K562 (cell line): Measurements from ENCODE around the gene PSMC3IP. TPM values are rescaled to one million over a fixed set of nuclear protein-coding genes. Genes with fewer than 3 reads are reported as not detected.

Source experiments
- BRD4 ChIP-seq: fragments of 200-600 bp; sonication (generic); IDR thresholded peaks from 2 replicates; pipeline ENCODE4 v1.6.1; 2017; ENCODE audit warnings: inconsistent platforms
- CBFB ChIP-seq: sonication (generic); formaldehyde crosslinking; IDR thresholded peaks from 2 replicates; pipeline ENCODE4 v1.4.0; 2020; ENCODE audit warnings: mild to moderate bottlenecking, missing genetic modification reagents
- CTCF ChIP-seq, 3 experiments: IDR thresholded peaks in 2 of 3; conservative IDR thresholded peaks in 1 of 3; 2 replicates each; pipeline ENCODE4 v1.5.1; 2011 to 2012; ENCODE audit warnings: low read length in 3 of 3, mild to moderate bottlenecking in 3 of 3, control low read depth in 2 of 3, improper control_type of control experiment in 1 of 3, inconsistent platforms in 1 of 3, low read depth in 1 of 3, mixed read lengths in 1 of 3, moderate library complexity in 1 of 3; ENCODE audit not compliant: insufficient read depth in 2 of 3
- E2F6 ChIP-seq, 2 experiments: IDR thresholded peaks; 2 replicates each; pipeline ENCODE4 v1.6.1; 2011; ENCODE audit warnings: borderline replicate concordance in 1 of 2, control low read depth in 1 of 2, low read depth in 1 of 2, low read length in 1 of 2, mild to moderate bottlenecking in 1 of 2, mixed read lengths in 1 of 2, moderate library complexity in 1 of 2; ENCODE audit not compliant: insufficient read depth in 1 of 2, insufficient read length in 1 of 2, poor library complexity in 1 of 2, severe bottlenecking in 1 of 2; ENCODE audit errors: extremely low read depth in 1 of 2
- EWSR1 ChIP-seq: fragments of 450-650 bp; IDR thresholded peaks from 2 replicates; pipeline ENCODE4 v1.6.1; 2018; ENCODE audit warnings: borderline replicate concordance, mild to moderate bottlenecking, low read depth, moderate library complexity; ENCODE audit not compliant: partially characterized antibody
- FOXJ3 ChIP-seq: sonication (generic); formaldehyde crosslinking; IDR thresholded peaks from 2 replicates; pipeline ENCODE4 v1.4.0; 2020; ENCODE audit warnings: mild to moderate bottlenecking, missing genetic modification reagents
- FOXK2 ChIP-seq, 2 experiments: fragments of 450-650 bp; IDR thresholded peaks in 1 of 2; conservative IDR thresholded peaks in 1 of 2; 2 replicates each; pipeline ENCODE4 v1.6.1; 2016; ENCODE audit warnings: low read depth in 2 of 2, mild to moderate bottlenecking in 1 of 2
- HBP1 ChIP-seq: fragments of 450-650 bp; formaldehyde crosslinking; IDR thresholded peaks from 2 replicates; pipeline ENCODE4 v1.4.0; 2022; ENCODE audit warnings: missing genetic modification characterization
- KDM2B ChIP-seq: fragments of 250-450 bp; sonication (Bioruptor Pico); IDR thresholded peaks from 2 replicates; pipeline ENCODE4 v1.8.0; 2021; ENCODE audit warnings: mild to moderate bottlenecking, moderate library complexity
- KLF16 ChIP-seq: IDR thresholded peaks from 2 replicates; pipeline ENCODE4 v1.6.1; 2016; ENCODE audit warnings: antibody characterized with exemption
- MAZ ChIP-seq, 2 experiments: fragments of 450-650 bp in 1 of 2; sonication (generic) in 1 of 2; formaldehyde crosslinking; IDR thresholded peaks in 1 of 2; conservative IDR thresholded peaks in 1 of 2; 2 replicates each; pipeline versions ENCODE4 v1.4.0 to v1.5.0; 2020; ENCODE audit warnings: mild to moderate bottlenecking in 1 of 2, missing genetic modification reagents in 1 of 2
- MECOM ChIP-seq: fragments of 250-450 bp; sonication (Bioruptor Pico); IDR thresholded peaks from 2 replicates; pipeline ENCODE4 v1.8.0; 2022; ENCODE audit warnings: inconsistent platforms
- MTA1 ChIP-seq: fragments of 450-650 bp; IDR thresholded peaks from 2 replicates; pipeline ENCODE4 v1.6.1; 2017; ENCODE audit warnings: borderline replicate concordance
- PKNOX1 ChIP-seq: fragments of 450-650 bp; IDR thresholded peaks from 2 replicates; pipeline ENCODE4 v1.6.1; 2016
- POLR2B ChIP-seq: fragments of 450-650 bp; IDR thresholded peaks from 2 replicates; pipeline ENCODE4 v1.6.1; 2018; ENCODE audit warnings: low read depth; ENCODE audit not compliant: partially characterized antibody
- SNIP1 ChIP-seq: fragments of 450-650 bp; IDR thresholded peaks from 2 replicates; pipeline ENCODE4 v1.7.1; 2017; ENCODE audit warnings: low read depth, mild to moderate bottlenecking
- VEZF1 ChIP-seq: fragments of 200-800 bp; sonication (Bioruptor generic); IDR thresholded peaks from 2 replicates; pipeline ENCODE4 v1.6.1; 2017; ENCODE audit warnings: missing genetic modification characterization, missing compliant biosample characterization
- ZNF212 ChIP-seq: fragments of 450-650 bp; formaldehyde crosslinking; IDR thresholded peaks from 2 replicates; pipeline ENCODE4 v1.4.0; 2020; ENCODE audit warnings: mild to moderate bottlenecking
- ZNF232 ChIP-seq: sonication (generic); formaldehyde crosslinking; IDR thresholded peaks from 2 replicates; pipeline ENCODE4 v1.8.0; 2022; ENCODE audit warnings: mild to moderate bottlenecking, missing genetic modification reagents
- ZNF354B ChIP-seq: fragments of 250-450 bp; sonication (Bioruptor Pico); IDR thresholded peaks from 2 replicates; pipeline ENCODE4 v1.4.0; 2020
- ZNF408 ChIP-seq: fragments of 250-450 bp; sonication (Bioruptor Pico); IDR thresholded peaks from 2 replicates; pipeline ENCODE4 v1.4.0; 2020; ENCODE audit warnings: low read depth, mild to moderate bottlenecking, moderate library complexity
- ZNF586 ChIP-seq: fragments of 450-650 bp; formaldehyde crosslinking; conservative IDR thresholded peaks from 2 replicates; pipeline ENCODE4 v1.4.0; 2020; ENCODE audit warnings: mild to moderate bottlenecking, moderate library complexity
- polyA plus RNA-seq, 8 experiments: library from polyadenylated mRNA; depleted of rRNA in 4 of 8; stranded (reverse) in 5 of 8; unstranded in 3 of 8; fragments of >200 nt; fragmentation: Nextera tagmentation in 2 of 8; fragmentation: Illumina TruSeq in 1 of 8; extraction: Ambion mirVana in 2 of 8; extraction: Trizol in 1 of 8; gene quantifications; 2 replicates each; pipeline versions ENCODE4 v1.2.1 to v1.2.3, GENCODE V29; 2011 to 2014; ENCODE audit warnings: inconsistent platforms in 1 of 8, missing spikeins in 1 of 8
- total RNA-seq, 7 experiments: library from RNA; depleted of rRNA in 6 of 7; stranded (reverse); fragments of >200 nt in 6 of 7; fragmentation: Illumina TruSeq in 2 of 7; extraction: Trizol in 2 of 7; gene quantifications; 2 replicates each; pipeline versions ENCODE4 v1.2.1 to v1.2.3, GENCODE V29; 2011 to 2021; ENCODE audit warnings: low replicate concordance in 1 of 7

Gene PSMC3IP
- total and polyA plus RNA-seq, 9 of the 15 experiments (the other 6 are each of a cell fraction or from before 2014, with no cell fraction given), result 13.8 to 65.6 (median 32.8) TPM

GRCh38 chr17:42618442-42619150 lies 41.1 kb upstream of the PSMC3IP start (continued):
- TF ChIP-seq FOXJ3 (CRISPR knock-in tag) (no peak), CTCF (IDR thresholded peaks at IDR 0.05 in 2 of 3, conservative IDR thresholded peaks at IDR 0.05 in 1 of 3; ENCODE audit: insufficient read depth in 2 of 3, low read depth in 1 of 3, low read length in 3 of 3) (peak; percentile 65 to 93 (median 87)), KLF16 (peak; percentile 52; the same call in 1 of the 2 replicates), ZNF354B (CRISPR knock-in tag) (no peak), BRD4 (no peak), FOXK2 (conservative IDR thresholded peaks at IDR 0.05 in 1 of 2, IDR thresholded peaks at IDR 0.05 in 1 of 2; ENCODE audit: low read depth in 2 of 2) (no peak), ZNF212 (CRISPR knock-in tag) (no peak), CBFB (CRISPR knock-in tag) (no peak), ZNF232 (CRISPR knock-in tag) (no peak), MAZ (CRISPR knock-in tag; conservative IDR thresholded peaks at IDR 0.05 in 1 of 2, IDR thresholded peaks at IDR 0.05 in 1 of 2) (peak in 1 of 2 experiments; percentile 82; a peak in 2 of 4 replicates), PKNOX1 (no peak), E2F6 (IDR thresholded peaks at IDR 0.05; ENCODE audit: borderline replicate concordance in 1 of 2, extremely low read depth in 1 of 2, insufficient read depth in 1 of 2, insufficient read length in 1 of 2, low read depth in 1 of 2, low read length in 1 of 2, poor library complexity in 1 of 2, severe bottlenecking in 1 of 2) (peak in 1 of 2 experiments; percentile 18), ZNF408 (CRISPR knock-in tag) (no peak), EWSR1 (no peak), MTA1 (no peak), SNIP1 (no peak), VEZF1 (CRISPR knock-in tag) (peak; percentile 83), MECOM (CRISPR knock-in tag) (no peak), HBP1 (CRISPR knock-in tag) (no peak), ZNF586 (CRISPR knock-in tag) (no peak), KDM2B (CRISPR knock-in tag) (no peak), POLR2B (no peak)
